GM23338 (cell line): Measurements from ENCODE around the gene TOE1. TPM values are rescaled to one million over a fixed set of nuclear protein-coding genes. Genes with fewer than 3 reads are reported as not detected.

ENCODE experiments used
- ATAC-seq: fragments of 200-7000 bp; cut with Tn5 transposase; 3 replicates; pipeline ENCODE4 v1.9.1; 2020
- DNase-seq: peaks from one replicate; pipeline ENCODE4 v3.0.0-alpha.2; 2015; ENCODE audit warnings: low spot score
- H2AFZ ChIP-seq: fragments of 200-600 bp; sonication (generic); 2 replicates; pipeline ENCODE4 v1.8.0; 2016; ENCODE audit warnings: antibody characterized with exemption, mild to moderate bottlenecking, moderate library complexity
- H3F3A ChIP-seq: fragments of 200-600 bp; sonication (generic); replicated peaks from 2 replicates; pipeline ENCODE4 v1.8.0; 2017; ENCODE audit warnings: antibody characterized with exemption, mixed run types, low read depth
- H3K27ac ChIP-seq: fragments of 200-600 bp; sonication (generic); 2 replicates; pipeline ENCODE4 v1.6.1; 2016; ENCODE audit warnings: low read depth
- H3K27me3 ChIP-seq: fragments of 200-600 bp; sonication (generic); 2 replicates; pipeline ENCODE4 v1.8.0; 2016; ENCODE audit warnings: mild to moderate bottlenecking, mixed run types, moderate library complexity; ENCODE audit not compliant: insufficient read depth
- H3K36me3 ChIP-seq: fragments of 200-600 bp; sonication (generic); 2 replicates; pipeline ENCODE4 v1.8.0; 2016; ENCODE audit warnings: mild to moderate bottlenecking; ENCODE audit not compliant: insufficient read depth
- H3K4me1 ChIP-seq: fragments of 200-600 bp; sonication (generic); 2 replicates; pipeline ENCODE4 v1.8.0; 2016; ENCODE audit warnings: mild to moderate bottlenecking, moderate library complexity; ENCODE audit not compliant: insufficient read depth
- H3K4me2 ChIP-seq: fragments of 200-600 bp; sonication (generic); 2 replicates; pipeline ENCODE4 v1.7.1; 2017; ENCODE audit warnings: mixed run types
- H3K4me3 ChIP-seq: fragments of 200-600 bp; sonication (generic); 2 replicates; pipeline ENCODE4 v1.6.1; 2016; ENCODE audit warnings: mixed run types
- H3K79me2 ChIP-seq: fragments of 200-600 bp; sonication (generic); replicated peaks from 2 replicates; pipeline ENCODE4 v1.8.0; 2017; ENCODE audit warnings: mild to moderate bottlenecking; ENCODE audit not compliant: insufficient read depth
- H3K9me2 ChIP-seq: fragments of 200-600 bp; sonication (generic); 2 replicates; pipeline ENCODE4 v1.8.0; 2017; ENCODE audit not compliant: insufficient read depth
- H4K20me1 ChIP-seq: fragments of 200-600 bp; sonication (generic); replicated peaks from 2 replicates; pipeline ENCODE4 v1.8.0; 2017; ENCODE audit warnings: mild to moderate bottlenecking; ENCODE audit not compliant: insufficient read depth
- H3K27ac Mint-ChIP-seq: 2 replicates; pipeline ENCODE4 v1.8.0; 2020; ENCODE audit warnings: inconsistent platforms, mild to moderate bottlenecking, moderate library complexity, mixed read lengths
- H3K27me3 Mint-ChIP-seq: 3 replicates; pipeline ENCODE4 v1.8.0; 2022; ENCODE audit warnings: low read depth, mild to moderate bottlenecking, moderate library complexity, mixed read lengths, inconsistent platforms; ENCODE audit not compliant: insufficient read depth, poor library complexity
- H3K36me3 Mint-ChIP-seq: 3 replicates; pipeline ENCODE4 v1.8.0; 2021; ENCODE audit warnings: low read depth, mild to moderate bottlenecking, inconsistent platforms, moderate library complexity, mixed read lengths
- H3K4me1 Mint-ChIP-seq: 3 replicates; pipeline ENCODE4 v1.8.0; 2020; ENCODE audit warnings: mild to moderate bottlenecking, inconsistent platforms, mixed read lengths
- H3K4me3 Mint-ChIP-seq: 3 replicates; pipeline ENCODE4 v1.8.0; 2021; ENCODE audit warnings: moderate library complexity, mild to moderate bottlenecking, inconsistent platforms, mixed read lengths
- H3K9me3 Mint-ChIP-seq: 3 replicates; pipeline ENCODE4 v1.8.0; 2020; ENCODE audit warnings: moderate library complexity, mild to moderate bottlenecking, inconsistent platforms, mixed read lengths
- CREB1 ChIP-seq: fragments of 250-450 bp; sonication (Bioruptor Pico); IDR thresholded peaks from 2 replicates; pipeline ENCODE4 v1.5.0; 2020; ENCODE audit warnings: low read depth, mild to moderate bottlenecking, moderate library complexity
- EZH2 ChIP-seq: fragments of 200-600 bp; sonication (generic); IDR thresholded peaks from one replicate; pipeline ENCODE4 v1.8.0; 2017; ENCODE audit warnings: antibody characterized with exemption, mild to moderate bottlenecking, low read depth; ENCODE audit not compliant: unreplicated experiment
- EZH2phosphoT487 ChIP-seq: fragments of 200-600 bp; sonication (generic); IDR thresholded peaks from one replicate; pipeline ENCODE4 v1.8.1; 2018; ENCODE audit warnings: antibody characterized with exemption; ENCODE audit not compliant: unreplicated experiment
- NANOG ChIP-seq: IDR thresholded peaks from 2 replicates; pipeline ENCODE4 v1.6.1; 2016; ENCODE audit warnings: antibody characterized with exemption, borderline replicate concordance
- STAT1 ChIP-seq: IDR thresholded peaks from one replicate; pipeline ENCODE4 v1.6.1; 2016; ENCODE audit warnings: antibody characterized with exemption; ENCODE audit not compliant: unreplicated experiment
- ZNF114 ChIP-seq: fragments of 250-450 bp; sonication (Bioruptor Pico); IDR thresholded peaks from 2 replicates; pipeline ENCODE4 v1.5.0; 2020; ENCODE audit warnings: mild to moderate bottlenecking, moderate library complexity
- ZNF331 ChIP-seq: fragments of 250-450 bp; sonication (Bioruptor Pico); IDR thresholded peaks from 2 replicates; pipeline ENCODE4 v1.5.0; 2020; ENCODE audit warnings: low read depth, mild to moderate bottlenecking, moderate library complexity
- polyA plus RNA-seq: library from polyadenylated mRNA; unstranded; fragments of >200 nt; fragmentation: Nextera tagmentation; extraction: Ambion mirVana; gene quantifications from 2 replicates; pipeline ENCODE4 v1.2.1, GENCODE V29; 2016
- total RNA-seq: library from RNA; depleted of rRNA; stranded (reverse); fragments of >200 nt; shearing (Covaris generic); gene quantifications from 2 replicates; pipeline ENCODE4 v1.2.3, GENCODE V29; 2014
- TF ChIP-seq, protein P1 (sequence below): IDR thresholded peaks from one replicate; pipeline ENCODE4 v1.6.1; 2018; ENCODE audit warnings: antibody characterized with exemption; ENCODE audit not compliant: unreplicated experiment
- TF ChIP-seq, protein P2 (sequence below), 2 experiments: fragments of 200-600 bp in 1 of 2; sonication (generic) in 1 of 2; conservative IDR thresholded peaks; 2 replicates each; pipeline versions ENCODE4 v1.5.1 to v1.6.1; 2016 to 2017; ENCODE audit warnings: antibody characterized with exemption in 2 of 2, low read depth in 2 of 2, mild to moderate bottlenecking in 2 of 2, moderate library complexity in 1 of 2

The TOE1 gene
- total and polyA plus RNA-seq, 2 experiments from 2014 or later = 9.1 to 18.4 TPM

DNA sequence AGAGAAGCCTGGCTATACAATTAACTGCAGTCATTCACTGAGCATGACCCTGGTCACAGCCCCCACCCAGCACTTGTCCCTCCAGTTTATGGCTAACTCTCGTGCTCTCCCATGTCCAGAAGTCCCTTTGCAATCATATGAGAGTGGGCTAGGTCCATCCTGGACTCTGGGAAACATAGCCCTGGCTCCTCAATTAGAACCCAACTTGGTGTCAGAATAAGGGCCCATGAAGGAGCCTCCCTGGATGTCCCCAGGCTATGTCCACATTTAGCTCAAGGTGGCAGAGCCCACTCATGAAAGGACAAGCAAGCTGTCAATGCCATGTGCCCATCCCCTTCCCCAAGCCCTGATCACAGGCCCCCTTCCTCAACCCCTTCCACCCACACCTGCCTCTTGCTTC is 40.7 kb upstream of the TOE1 start (continued):
- TF ChIP-seq CREB1 (CRISPR knock-in tag) (no peak), STAT1 (no peak), ZNF114 (no peak), NANOG (no peak), ZNF331 (CRISPR knock-in tag) (no peak), EZH2phosphoT487 (no peak)
- TF ChIP-seq, protein P1, sequence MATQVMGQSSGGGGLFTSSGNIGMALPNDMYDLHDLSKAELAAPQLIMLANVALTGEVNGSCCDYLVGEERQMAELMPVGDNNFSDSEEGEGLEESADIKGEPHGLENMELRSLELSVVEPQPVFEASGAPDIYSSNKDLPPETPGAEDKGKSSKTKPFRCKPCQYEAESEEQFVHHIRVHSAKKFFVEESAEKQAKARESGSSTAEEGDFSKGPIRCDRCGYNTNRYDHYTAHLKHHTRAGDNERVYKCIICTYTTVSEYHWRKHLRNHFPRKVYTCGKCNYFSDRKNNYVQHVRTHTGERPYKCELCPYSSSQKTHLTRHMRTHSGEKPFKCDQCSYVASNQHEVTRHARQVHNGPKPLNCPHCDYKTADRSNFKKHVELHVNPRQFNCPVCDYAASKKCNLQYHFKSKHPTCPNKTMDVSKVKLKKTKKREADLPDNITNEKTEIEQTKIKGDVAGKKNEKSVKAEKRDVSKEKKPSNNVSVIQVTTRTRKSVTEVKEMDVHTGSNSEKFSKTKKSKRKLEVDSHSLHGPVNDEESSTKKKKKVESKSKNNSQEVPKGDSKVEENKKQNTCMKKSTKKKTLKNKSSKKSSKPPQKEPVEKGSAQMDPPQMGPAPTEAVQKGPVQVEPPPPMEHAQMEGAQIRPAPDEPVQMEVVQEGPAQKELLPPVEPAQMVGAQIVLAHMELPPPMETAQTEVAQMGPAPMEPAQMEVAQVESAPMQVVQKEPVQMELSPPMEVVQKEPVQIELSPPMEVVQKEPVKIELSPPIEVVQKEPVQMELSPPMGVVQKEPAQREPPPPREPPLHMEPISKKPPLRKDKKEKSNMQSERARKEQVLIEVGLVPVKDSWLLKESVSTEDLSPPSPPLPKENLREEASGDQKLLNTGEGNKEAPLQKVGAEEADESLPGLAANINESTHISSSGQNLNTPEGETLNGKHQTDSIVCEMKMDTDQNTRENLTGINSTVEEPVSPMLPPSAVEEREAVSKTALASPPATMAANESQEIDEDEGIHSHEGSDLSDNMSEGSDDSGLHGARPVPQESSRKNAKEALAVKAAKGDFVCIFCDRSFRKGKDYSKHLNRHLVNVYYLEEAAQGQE = no peak

DNA sequence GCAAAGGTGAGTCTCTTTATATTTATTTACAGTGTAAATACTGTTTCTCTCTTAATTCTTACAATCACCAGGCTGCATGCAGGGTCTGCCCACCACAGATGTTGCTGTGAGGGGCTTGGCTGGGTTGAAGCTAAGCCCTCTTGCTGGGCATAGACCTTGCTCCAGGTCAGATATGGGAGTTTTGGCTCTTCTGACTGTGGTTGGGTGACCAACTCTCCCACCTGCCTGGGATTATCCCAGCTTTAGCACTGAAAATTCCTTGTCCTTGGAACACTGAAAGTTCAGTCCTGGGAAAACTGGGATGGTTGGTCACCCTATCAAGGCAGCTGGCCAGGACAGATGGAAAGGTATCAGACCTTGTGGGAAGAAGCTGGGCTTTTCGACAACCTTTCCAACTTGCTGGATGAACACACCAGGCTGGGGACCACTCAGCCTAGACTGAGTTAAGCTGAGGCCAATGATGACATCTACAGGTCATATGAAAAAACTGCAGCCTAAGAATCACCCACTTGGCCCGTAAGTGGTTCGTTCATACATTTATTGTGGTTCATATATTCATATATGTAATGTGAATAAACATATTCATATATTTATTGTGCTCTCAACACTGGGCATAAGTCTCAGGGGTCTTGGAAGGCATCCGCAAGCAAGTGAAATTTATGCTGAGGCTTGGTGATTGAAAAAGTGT is 39.8 kb upstream of the TOE1 start:
- Mint-ChIP-seq H3K9me3 (no peaks in the 10 kb centered on the region; the same call in 2 of the 3 replicates), H3K36me3 (no peaks in the 10 kb centered on the region), H3K27ac (no peak overlapping the region), H3K4me1 (peaks cover 29% of the 10 kb centered on the region), H3K4me3 (no peak overlapping the region), H3K27me3 (peaks cover 9% of the 10 kb centered on the region)
- DNase-seq (peak; percentile 86), ATAC-seq (peak; percentile 28)
- no peaks in the 10 kb centered on the region for H3K79me2 ChIP-seq
- no peaks in the 10 kb centered on the region for H3K36me3 ChIP-seq
- no peaks in the 10 kb centered on the region for H3K9me2 ChIP-seq
- H3K27me3 ChIP-seq = no peaks in the 10 kb centered on the region
- H3K4me3 ChIP-seq = no peak overlapping the region
- TF ChIP-seq CREB1 (CRISPR knock-in tag) = no peak
- no peak for TF ChIP-seq ZNF331 (CRISPR knock-in tag)
- TF ChIP-seq, protein P2, sequence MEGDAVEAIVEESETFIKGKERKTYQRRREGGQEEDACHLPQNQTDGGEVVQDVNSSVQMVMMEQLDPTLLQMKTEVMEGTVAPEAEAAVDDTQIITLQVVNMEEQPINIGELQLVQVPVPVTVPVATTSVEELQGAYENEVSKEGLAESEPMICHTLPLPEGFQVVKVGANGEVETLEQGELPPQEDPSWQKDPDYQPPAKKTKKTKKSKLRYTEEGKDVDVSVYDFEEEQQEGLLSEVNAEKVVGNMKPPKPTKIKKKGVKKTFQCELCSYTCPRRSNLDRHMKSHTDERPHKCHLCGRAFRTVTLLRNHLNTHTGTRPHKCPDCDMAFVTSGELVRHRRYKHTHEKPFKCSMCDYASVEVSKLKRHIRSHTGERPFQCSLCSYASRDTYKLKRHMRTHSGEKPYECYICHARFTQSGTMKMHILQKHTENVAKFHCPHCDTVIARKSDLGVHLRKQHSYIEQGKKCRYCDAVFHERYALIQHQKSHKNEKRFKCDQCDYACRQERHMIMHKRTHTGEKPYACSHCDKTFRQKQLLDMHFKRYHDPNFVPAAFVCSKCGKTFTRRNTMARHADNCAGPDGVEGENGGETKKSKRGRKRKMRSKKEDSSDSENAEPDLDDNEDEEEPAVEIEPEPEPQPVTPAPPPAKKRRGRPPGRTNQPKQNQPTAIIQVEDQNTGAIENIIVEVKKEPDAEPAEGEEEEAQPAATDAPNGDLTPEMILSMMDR (conservative IDR thresholded peaks at IDR 0.05; ENCODE audit: low read depth in 2 of 2) = peak; percentile 90 to 92
- TF ChIP-seq EZH2 = no peak
- no peak for TF ChIP-seq NANOG
- no peaks in the 10 kb centered on the region for H4K20me1 ChIP-seq
- H2AFZ ChIP-seq = no peak overlapping the region
- H3K4me1 ChIP-seq = peaks cover 19% of the 10 kb centered on the region
- H3K27ac ChIP-seq = no peak overlapping the region
- H3F3A ChIP-seq = 0 out of 2 replicates have a peak, but pooled peaks cover 5% of the 10 kb centered on the region
- H3K4me2 ChIP-seq = no peak overlapping the region
